Measurements from ENCODE around the gene MICAL3.

DNA sequence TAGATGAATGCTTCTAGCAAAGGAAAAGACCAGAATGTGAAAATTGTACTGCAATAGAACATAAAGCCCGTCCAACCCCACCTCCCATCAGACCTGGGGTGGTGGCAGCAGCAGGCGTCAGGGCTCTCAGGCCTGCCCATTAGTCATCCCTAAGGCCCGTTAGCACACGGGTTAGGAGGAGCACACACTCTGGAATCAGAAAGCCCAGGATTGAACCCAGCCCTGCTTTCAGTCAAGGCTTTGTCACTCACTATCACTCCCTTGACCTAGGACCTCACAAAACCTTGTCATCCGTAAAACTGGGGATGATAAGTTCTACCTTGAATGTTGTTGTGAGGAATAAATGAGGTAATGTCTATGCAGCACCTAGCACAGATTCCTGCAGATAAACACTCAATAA lies 26.9 kb downstream of the MICAL3 start:
- TF ChIP-seq EP300 (IDR thresholded peaks at IDR 0.05) (no peak), POLR2A (IDR thresholded peaks at IDR 0.05) (no peak)
- TF ChIP-seq, protein P1, sequence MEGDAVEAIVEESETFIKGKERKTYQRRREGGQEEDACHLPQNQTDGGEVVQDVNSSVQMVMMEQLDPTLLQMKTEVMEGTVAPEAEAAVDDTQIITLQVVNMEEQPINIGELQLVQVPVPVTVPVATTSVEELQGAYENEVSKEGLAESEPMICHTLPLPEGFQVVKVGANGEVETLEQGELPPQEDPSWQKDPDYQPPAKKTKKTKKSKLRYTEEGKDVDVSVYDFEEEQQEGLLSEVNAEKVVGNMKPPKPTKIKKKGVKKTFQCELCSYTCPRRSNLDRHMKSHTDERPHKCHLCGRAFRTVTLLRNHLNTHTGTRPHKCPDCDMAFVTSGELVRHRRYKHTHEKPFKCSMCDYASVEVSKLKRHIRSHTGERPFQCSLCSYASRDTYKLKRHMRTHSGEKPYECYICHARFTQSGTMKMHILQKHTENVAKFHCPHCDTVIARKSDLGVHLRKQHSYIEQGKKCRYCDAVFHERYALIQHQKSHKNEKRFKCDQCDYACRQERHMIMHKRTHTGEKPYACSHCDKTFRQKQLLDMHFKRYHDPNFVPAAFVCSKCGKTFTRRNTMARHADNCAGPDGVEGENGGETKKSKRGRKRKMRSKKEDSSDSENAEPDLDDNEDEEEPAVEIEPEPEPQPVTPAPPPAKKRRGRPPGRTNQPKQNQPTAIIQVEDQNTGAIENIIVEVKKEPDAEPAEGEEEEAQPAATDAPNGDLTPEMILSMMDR (IDR thresholded peaks at IDR 0.05) = no peak

All from tibial nerve (tissue), 4 donors.